Inferior parietal cortex (tissue), 1 donor: ENCODE results near the gene RPP30.
"Not testable (repeated sequence)": the region's sequence is repeated elsewhere in the genome, so short reads cannot be mapped to it uniquely, and the experiment has no call there.

ENCODE experiments used
- DNase-seq: peaks from one replicate; pipeline ENCODE4 v3.0.0-alpha.2; 2016; ENCODE audit errors: extremely low spot score

The RPP30 gene

GRCh38 chr10:90917238-90917967 lies 45.6 kb downstream of the RPP30 start:
- DNase-seq: no peak

- DNase-seq: no peak
Measured at GRCh38 chr10:90917968-90918318, 46.2 kb downstream of the RPP30 start.

GRCh38 chr10:90919683-90920574 lies 48.2 kb downstream of the RPP30 start:
- no peak for DNase-seq

- DNase-seq: no peak
Measured at GRCh38 chr10:90920986-90921666, 49.4 kb downstream of the RPP30 start, which contains the start of gene ANKRD1. Gene ANKRD1 (minus strand): TSS chr10:90921087. CDS start chr10:90921027, 60 bp downstream.

- no peak for DNase-seq
Measured at GRCh38 chr10:90921906-90922305, 50.1 kb downstream of the RPP30 start.

DNA sequence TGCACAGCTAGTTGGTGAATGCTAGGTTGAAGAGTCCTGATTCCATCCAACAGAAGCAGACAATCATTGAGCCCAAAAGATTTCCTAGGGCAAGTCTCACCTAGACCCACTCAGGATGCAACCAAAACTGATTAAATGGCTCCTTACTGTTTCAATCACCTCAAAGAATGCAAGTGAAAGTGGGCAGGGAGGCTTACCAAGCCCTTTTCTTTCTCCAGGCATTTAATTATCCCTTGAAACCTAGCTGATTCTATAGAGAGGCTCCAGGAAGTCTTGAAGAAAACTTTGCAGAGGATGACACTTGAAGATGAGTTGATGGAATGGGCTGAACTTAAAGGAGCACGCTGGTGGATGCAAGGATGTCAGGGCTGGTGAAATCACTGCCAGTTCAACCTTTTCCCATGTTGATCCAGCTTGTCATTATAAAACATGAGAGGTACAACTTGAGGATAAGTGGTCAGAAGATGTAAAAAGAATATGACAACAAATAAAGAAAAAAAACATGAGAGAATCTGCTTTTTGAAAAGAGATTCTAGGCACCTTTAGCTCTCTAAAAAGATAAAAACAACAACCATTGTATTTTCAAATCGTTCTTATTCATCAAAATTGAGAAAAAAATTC lies 51.4 kb downstream of the RPP30 start:
- no peak for DNase-seq

DNA sequence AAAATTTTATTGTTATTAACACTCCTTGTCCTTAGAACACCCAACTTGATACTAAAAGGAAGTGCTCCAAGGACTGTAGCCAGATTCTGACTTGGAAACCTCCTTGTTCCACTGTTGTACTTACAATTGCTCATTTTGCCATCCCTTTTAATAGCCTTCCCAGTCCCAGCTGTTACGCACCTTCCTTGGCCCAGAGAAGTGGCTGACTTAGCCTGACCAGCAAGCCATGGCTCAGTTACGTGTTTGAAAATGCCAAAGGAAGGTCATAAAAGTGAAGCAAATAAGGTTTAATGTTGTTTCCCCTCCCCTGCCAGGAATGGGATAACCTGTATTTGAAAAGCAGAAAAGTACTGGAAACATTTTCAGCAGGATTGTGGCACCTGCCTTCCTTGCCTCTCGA lies 52.8 kb downstream of the RPP30 start:
- no peak for DNase-seq

DNA sequence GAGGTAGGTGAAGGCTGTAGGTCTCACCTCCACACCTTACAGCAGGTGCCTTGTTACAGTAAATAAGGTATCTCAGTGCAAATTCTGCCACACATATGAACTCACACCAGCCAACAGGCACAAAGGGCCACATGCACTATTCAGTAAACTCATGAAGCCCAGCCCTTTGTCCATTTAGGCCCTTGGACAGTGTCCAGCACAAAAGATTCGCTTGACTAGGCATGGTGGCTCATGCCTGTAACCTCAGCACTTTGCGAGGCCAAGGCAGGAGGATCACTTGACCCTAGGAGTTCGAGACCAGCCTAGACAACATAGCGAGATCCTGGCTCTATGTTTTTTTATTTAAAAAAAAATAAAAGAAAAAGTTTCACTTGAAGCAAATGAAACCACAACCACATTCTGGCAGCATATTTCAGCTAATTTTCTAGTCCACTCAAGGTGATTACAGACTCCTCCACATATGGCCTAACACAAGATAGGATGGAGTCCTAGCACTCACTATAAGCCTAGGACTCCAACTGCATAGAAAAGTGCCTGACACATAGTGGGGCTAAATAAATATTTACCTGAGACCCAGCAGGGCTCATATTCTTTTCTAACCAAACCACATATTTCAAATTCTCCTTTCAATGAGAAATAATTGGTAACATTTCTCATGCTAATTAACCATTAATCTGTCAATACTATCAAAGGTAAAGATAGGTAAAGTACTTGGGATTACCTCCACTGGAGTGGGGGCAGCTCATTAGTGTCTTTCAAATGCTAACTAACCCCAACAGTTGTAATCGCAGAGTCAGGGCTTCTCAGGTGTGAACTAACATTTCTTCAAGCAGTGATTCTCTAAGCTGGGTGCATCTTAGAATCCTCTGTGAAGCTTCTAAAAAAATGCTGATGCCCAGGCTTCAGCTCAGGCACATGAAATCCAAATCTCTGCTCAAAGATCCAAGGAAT lies 53.6 kb downstream of the RPP30 start:
- no peak for DNase-seq

DNA sequence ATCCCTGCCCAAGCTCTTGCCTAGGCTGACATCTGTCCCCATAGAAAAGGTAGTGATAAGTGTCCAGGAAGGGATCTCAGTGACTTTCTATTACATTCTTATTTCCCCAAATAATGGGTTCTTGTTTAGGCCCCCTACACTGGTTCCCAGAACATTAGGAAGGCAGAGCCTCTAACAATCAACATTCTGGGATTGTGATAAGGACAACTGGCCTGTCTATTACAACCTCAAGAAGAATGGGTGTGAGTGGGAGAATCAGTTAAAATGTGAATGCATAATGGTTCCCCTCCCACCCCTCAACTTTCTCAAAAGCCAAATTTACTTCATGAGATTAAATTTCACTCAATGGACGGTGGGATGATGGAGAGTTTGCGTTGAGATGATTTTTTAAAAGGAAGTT lies 55.5 kb downstream of the RPP30 start:
- no peak for DNase-seq

DNA sequence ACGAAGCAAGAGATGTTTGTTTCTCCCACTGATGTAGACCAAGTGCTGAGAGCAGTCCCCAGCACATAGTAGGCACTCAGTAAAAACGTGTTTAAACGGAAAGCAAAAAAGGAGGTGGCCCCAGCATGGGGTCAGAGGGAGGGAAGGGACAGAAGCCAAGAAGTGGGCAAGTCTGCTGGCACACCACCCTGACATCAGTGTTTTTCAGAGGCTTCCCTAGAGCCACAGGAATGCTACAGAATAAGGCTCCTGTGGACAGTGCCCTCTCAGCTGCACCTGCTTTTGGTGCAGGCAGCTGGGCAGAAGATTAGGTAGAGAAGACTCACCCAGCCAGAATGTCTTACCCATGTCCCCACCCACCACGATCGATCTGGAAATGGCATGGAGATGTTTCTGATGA lies 57.4 kb downstream of the RPP30 start:
- DNase-seq: no peak

DNA sequence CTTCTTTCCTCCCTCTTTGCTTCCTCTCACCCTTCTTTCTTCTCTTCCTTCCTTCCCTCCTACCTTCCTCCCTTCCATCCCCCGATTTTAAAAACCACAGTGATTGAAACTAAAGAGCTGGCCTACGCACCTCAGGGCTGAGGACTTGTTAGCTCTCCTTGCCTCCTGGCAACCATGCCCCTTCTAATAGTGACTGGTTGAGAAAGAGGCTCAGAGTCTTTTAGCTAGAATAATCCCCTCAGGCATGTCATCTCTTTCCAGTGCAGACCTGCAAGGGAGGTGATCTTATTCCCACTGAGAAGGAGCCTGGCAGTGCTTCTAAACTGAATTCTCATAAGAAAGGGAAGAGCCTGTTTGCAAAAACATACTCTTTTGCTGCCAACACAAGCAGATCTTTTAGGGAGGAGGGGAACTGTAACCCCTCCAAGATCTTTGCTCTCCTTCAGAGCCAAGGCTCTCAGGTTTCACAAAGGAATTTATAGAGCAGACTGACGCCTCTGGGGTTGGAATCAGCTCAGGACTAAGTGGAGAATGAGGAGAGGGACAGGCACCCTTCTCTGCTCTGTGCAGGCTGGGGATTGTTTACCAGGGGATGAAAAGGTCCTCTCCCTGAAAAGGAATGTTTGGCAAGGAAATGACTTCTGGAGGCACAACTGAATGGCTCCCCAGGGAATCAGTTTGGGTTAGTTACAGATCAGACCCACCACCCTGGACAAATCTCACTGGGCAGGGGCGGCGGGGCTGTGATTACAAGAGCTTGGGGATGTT lies 58.5 kb downstream of the RPP30 start:
- no peak for DNase-seq

DNA sequence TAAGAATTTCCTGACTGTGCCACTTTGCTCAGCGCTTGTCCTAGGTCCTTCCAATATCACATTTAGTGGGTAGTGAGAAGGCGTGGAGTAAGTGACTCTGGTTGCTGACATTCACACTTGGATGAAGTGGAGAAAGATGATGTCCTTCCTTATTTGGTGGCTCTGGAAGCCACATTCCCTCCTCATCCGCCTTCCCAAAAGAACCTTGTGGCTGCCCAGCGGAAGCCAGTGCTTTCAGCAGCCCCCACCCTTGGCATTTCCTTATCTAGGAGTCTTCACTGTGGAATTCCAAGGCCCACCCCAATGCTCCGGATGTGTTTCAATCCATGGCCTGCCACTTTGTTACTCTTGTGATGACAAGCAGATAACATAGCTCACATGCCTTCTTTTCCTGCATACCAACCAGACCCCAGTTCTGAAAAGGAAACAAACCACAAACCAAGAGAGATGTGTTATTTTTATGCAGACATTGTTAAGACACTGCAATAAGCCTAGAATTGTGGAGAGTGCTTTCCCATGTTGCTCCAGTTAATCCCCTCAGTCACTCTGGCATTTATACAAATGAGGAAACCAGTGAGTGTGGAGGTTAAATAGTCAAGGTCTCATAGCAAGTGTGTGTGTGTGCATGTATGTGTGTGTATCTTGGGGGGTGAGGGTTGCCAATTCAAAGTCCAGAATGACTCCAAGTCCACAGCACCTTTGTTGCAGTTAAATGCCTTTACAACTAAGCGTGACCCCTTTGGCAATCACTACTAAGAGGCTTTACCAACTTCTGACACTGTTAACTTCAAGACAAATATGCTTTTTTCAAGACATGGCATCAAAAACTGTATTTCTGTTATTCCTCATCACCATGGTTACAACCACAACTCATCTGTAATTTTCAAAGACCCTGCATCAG lies 59.4 kb downstream of the RPP30 start:
- DNase-seq: no peak

- DNase-seq: no peak
Measured at GRCh38 chr10:90935581-90936275, 64.0 kb downstream of the RPP30 start.

DNA sequence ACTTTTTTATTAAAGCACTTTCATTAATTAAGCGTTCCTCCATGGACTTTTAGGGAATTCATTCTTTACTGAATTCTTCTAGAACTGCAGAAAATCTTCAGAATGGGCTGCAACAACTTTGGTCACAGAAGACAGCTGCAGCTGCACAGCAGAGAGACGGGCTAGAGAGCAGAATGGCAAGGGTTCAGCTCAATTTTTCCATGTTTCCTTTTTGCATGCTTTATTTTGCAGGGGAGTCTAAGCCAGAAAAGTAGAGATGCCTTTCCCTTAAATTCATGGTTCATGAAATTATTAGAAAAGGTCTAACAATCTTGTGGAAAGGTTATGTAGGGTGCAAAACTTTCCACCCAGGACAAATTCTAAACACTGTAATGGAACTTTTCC lies 64.5 kb downstream of the RPP30 start:
- no peak for DNase-seq

DNA sequence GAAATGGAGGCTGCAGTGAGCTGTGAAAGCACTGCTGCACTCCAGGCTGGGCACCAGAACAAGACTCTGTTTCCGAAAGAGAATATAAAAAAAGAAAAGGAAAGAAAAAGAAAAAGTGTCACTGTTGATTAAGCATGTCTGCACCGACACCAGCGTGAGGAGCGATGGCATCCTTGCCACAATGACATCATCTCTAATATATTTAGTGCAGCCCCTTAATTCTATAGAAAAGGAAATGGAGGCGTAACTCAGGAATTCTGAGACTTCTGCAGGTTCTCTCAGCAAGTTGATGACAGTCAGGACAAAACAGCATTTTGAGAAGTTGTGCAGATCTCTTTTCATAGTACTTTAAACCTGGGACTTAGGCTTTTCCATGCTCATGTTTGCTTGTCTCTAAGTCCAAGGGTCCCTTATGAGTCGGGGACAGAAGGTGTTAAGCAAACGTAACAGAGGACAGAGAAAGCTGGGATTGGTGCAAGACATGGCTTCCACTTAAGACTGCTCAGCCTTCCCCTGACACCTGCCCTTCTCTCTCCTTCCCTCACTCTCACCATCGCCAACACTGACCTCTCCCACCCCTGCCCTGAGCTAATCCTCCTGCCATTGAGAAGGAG lies 66.0 kb downstream of the RPP30 start:
- no peak for DNase-seq

GRCh38 chr10:90939116-90939515 lies 67.3 kb downstream of the RPP30 start:
- no peak for DNase-seq

GRCh38 chr10:90939648-90940047 lies 67.9 kb downstream of the RPP30 start:
- no peak for DNase-seq

DNA sequence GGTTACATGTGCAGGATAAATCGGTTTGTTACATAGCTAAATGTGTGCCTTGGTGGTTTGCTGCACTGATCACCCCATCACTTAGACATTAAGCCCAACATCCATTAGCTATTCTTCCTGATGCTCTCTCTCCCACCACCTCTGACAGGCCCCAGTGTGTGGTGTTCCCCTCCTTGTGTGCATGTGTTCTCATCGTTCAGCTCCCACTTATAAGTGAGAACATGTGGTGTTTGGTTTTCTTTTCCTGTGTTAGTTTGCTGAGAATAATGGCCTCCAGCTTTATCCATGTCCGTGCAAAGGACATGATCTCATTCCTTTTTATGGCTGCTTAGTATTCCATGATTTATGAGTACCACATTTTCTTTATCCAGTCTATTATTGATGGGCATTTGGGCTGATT lies 71.2 kb downstream of the RPP30 start:
- not testable (repeated sequence) for DNase-seq
